H9 (cell line): ENCODE data around the gene NF1. TPM values are rescaled to one million over a fixed set of nuclear protein-coding genes. Genes with fewer than 3 reads are reported as not detected.

Experiments used
- DNase-seq: peaks from one replicate; pipeline ENCODE4 v3.0.0-alpha.2; 2017
- H2AFZ ChIP-seq: one replicate; pipeline ENCODE4 v1.6.1; 2013; ENCODE audit warnings: mild to moderate bottlenecking, low read length, control low read depth, moderate library complexity
- H2AK5ac ChIP-seq: 2 replicates; pipeline ENCODE4 v1.6.1; 2013; ENCODE audit warnings: low read length, control low read depth, mixed read lengths; ENCODE audit not compliant: insufficient read length
- H2BK120ac ChIP-seq: one replicate; pipeline ENCODE4 v1.6.1; 2013; ENCODE audit warnings: low read depth, mild to moderate bottlenecking, low read length, control low read depth, inconsistent platforms; ENCODE audit not compliant: poor library complexity, severe bottlenecking
- H2BK12ac ChIP-seq: 2 replicates; pipeline ENCODE4 v1.6.1; 2013; ENCODE audit warnings: low read length, control low read depth, mixed read lengths, low read depth; ENCODE audit not compliant: insufficient read length
- H2BK15ac ChIP-seq: 2 replicates; pipeline ENCODE4 v1.6.1; 2013; ENCODE audit warnings: low read depth, low read length, control low read depth
- H2BK20ac ChIP-seq: one replicate; pipeline ENCODE4 v1.6.1; 2013; ENCODE audit warnings: low read depth, mild to moderate bottlenecking, low read length, control low read depth, inconsistent platforms; ENCODE audit not compliant: poor library complexity, severe bottlenecking
- H2BK5ac ChIP-seq: 2 replicates; pipeline ENCODE4 v1.6.1; 2013; ENCODE audit warnings: low read length, control low read depth, mixed read lengths; ENCODE audit not compliant: insufficient read length
- H3K14ac ChIP-seq: 2 replicates; pipeline ENCODE4 v1.6.1; 2013; ENCODE audit warnings: low read length, control low read depth; ENCODE audit not compliant: insufficient read depth
- H3K18ac ChIP-seq: 2 replicates; pipeline ENCODE4 v1.6.1; 2013; ENCODE audit warnings: low read depth, mild to moderate bottlenecking, mixed read lengths, low read length, control low read depth; ENCODE audit not compliant: insufficient read length
- H3K23ac ChIP-seq: 2 replicates; pipeline ENCODE4 v1.6.1; 2013; ENCODE audit warnings: low read length, control low read depth, mixed read lengths, low read depth; ENCODE audit not compliant: insufficient read length
- H3K23me2 ChIP-seq: 2 replicates; pipeline ENCODE4 v1.6.1; 2013; ENCODE audit warnings: low read depth, mild to moderate bottlenecking, mixed read lengths, low read length, control low read depth; ENCODE audit not compliant: insufficient read length, poor library complexity, severe bottlenecking
- H3K27ac ChIP-seq: 2 replicates; pipeline ENCODE4 v1.5.1; 2013; ENCODE audit warnings: low read length, control low read depth, mixed read lengths, low read depth; ENCODE audit not compliant: insufficient read length
- H3K27me3 ChIP-seq: 2 replicates; pipeline ENCODE4 v1.6.1; 2013; ENCODE audit warnings: low read length, control low read depth, inconsistent platforms; ENCODE audit not compliant: insufficient read depth
- H3K4ac ChIP-seq: 2 replicates; pipeline ENCODE4 v1.6.1; 2013; ENCODE audit warnings: low read depth, mild to moderate bottlenecking, control low read depth, inconsistent platforms, low read length, moderate library complexity
- H3K4me1 ChIP-seq: 2 replicates; pipeline ENCODE4 v1.6.1; 2013; ENCODE audit warnings: low read length, control low read depth, inconsistent platforms; ENCODE audit not compliant: insufficient read depth
- H3K4me2 ChIP-seq: 2 replicates; pipeline ENCODE4 v1.6.1; 2013; ENCODE audit warnings: low read length, control low read depth, mixed read lengths; ENCODE audit not compliant: insufficient read length, insufficient read depth
- H3K56ac ChIP-seq: 2 replicates; pipeline ENCODE4 v1.6.1; 2013; ENCODE audit warnings: low read depth, mild to moderate bottlenecking, mixed read lengths, low read length, control low read depth; ENCODE audit not compliant: insufficient read length
- H3K79me1 ChIP-seq: 2 replicates; pipeline ENCODE4 v1.6.1; 2013; ENCODE audit warnings: low read depth, mild to moderate bottlenecking, moderate library complexity, low read length, control low read depth, inconsistent platforms; ENCODE audit not compliant: insufficient read depth, poor library complexity, severe bottlenecking
- H3K79me2 ChIP-seq: 2 replicates; pipeline ENCODE4 v1.6.1; 2013; ENCODE audit warnings: low read length, control low read depth, inconsistent platforms; ENCODE audit not compliant: insufficient read depth
- H3K9ac ChIP-seq: 2 replicates; pipeline ENCODE4 v1.6.1; 2013; ENCODE audit warnings: low read length, control low read depth, mixed read lengths; ENCODE audit not compliant: insufficient read length; ENCODE audit errors: extremely low read depth
- H3K9me3 ChIP-seq: one replicate; pipeline ENCODE4 v1.6.1; 2013; ENCODE audit warnings: low read depth, low read length, inconsistent platforms; ENCODE audit not compliant: control insufficient read depth
- H3T11ph ChIP-seq: one replicate; pipeline ENCODE4 v1.6.1; 2013; ENCODE audit warnings: mild to moderate bottlenecking, low read length, control low read depth, inconsistent platforms
- H4K20me1 ChIP-seq: one replicate; pipeline ENCODE4 v1.6.1; 2013; ENCODE audit not compliant: control insufficient read depth, insufficient read length, insufficient read depth
- H4K5ac ChIP-seq: 2 replicates; pipeline ENCODE4 v1.6.1; 2013; ENCODE audit warnings: low read depth, mild to moderate bottlenecking, mixed read lengths, low read length, control low read depth; ENCODE audit not compliant: insufficient read length
- H4K8ac ChIP-seq: replicated peaks from 2 replicates; pipeline ENCODE4 v1.6.1; 2013; ENCODE audit warnings: low read length, control low read depth, mixed read lengths, low read depth; ENCODE audit not compliant: insufficient read length
- H4K91ac ChIP-seq: 2 replicates; pipeline ENCODE4 v1.6.1; 2013; ENCODE audit warnings: low read depth, mild to moderate bottlenecking, moderate library complexity, mixed read lengths, low read length, control low read depth; ENCODE audit not compliant: insufficient read length
- H3K27ac Mint-ChIP-seq, 3 experiments: 2 replicates in 2 of 3; 3 replicates in 1 of 3; pipeline ENCODE4 v1.8.0; 2020 to 2021; ENCODE audit warnings: mixed read lengths in 3 of 3, mild to moderate bottlenecking in 1 of 3, moderate library complexity in 1 of 3
- H3K27me3 Mint-ChIP-seq: 2 replicates; pipeline ENCODE4 v1.8.0; 2021; ENCODE audit warnings: low read depth, mild to moderate bottlenecking, moderate library complexity, mixed read lengths
- H3K36me3 Mint-ChIP-seq, 3 experiments: 2 replicates in 2 of 3; 3 replicates in 1 of 3; pipeline ENCODE4 v1.8.0; 2020 to 2021; ENCODE audit warnings: low read depth in 3 of 3, mixed read lengths in 3 of 3; ENCODE audit not compliant: insufficient read depth in 1 of 3
- H3K4me1 Mint-ChIP-seq, 2 experiments: 2 replicates each; pipeline ENCODE4 v1.8.0; 2020; ENCODE audit warnings: mixed read lengths in 2 of 2
- H3K4me3 Mint-ChIP-seq, 2 experiments: 2 replicates in 1 of 2; 3 replicates in 1 of 2; pipeline ENCODE4 v1.8.0; 2020 to 2021; ENCODE audit warnings: mild to moderate bottlenecking in 2 of 2, mixed read lengths in 2 of 2, moderate library complexity in 1 of 2
- H3K9me3 Mint-ChIP-seq, 2 experiments: 2 replicates in 1 of 2; 3 replicates in 1 of 2; pipeline ENCODE4 v1.8.0; 2020; ENCODE audit warnings: mild to moderate bottlenecking in 2 of 2, mixed read lengths in 2 of 2, moderate library complexity in 1 of 2
- CTCF ChIP-seq: fragments of 200-600 bp; sonication (generic); conservative IDR thresholded peaks from 3 replicates; pipeline ENCODE4 v1.8.0; 2021; ENCODE audit warnings: antibody characterized with exemption, mild to moderate bottlenecking
- WGBS: extraction: QIAGEN DNeasy Blood & Tissue Kit; methylation state at CpG from one replicate; pipeline ENCODE4 v1.1.7; 2013; ENCODE audit warnings: missing lambda C conversion rate, low lambda C conversion rate, mixed read lengths; ENCODE audit not compliant: insufficient read length; ENCODE audit errors: extremely low coverage; 5-methylcytosine and 5-hydroxymethylcytosine counted together
- total RNA-seq: library from RNA; stranded (reverse); gene quantifications from 2 replicates; pipeline ENCODE4 v1.2.1, GENCODE V29; 2021

The NF1 gene
- total RNA-seq, 1 experiment from 2014 or later: 38.1 TPM

GRCh38 chr17:31144428-31144827 is 49.7 kb downstream of the NF1 start:
- Histone ChIP-seq H3K23me2 (no peaks in the 10 kb centered on the region), H3K9me3 (no peaks in the 10 kb centered on the region), H3K4ac (no peak overlapping the region), H3K23ac (no peak overlapping the region), H4K8ac (no peak overlapping the region), H3K27ac (no peak overlapping the region), H2BK20ac (no peak overlapping the region), H4K20me1 (no peaks in the 10 kb centered on the region), H2BK15ac (no peak overlapping the region), H4K91ac (no peak overlapping the region), H3K18ac (no peak overlapping the region), H3K9ac (no peak overlapping the region), H2BK120ac (no peak overlapping the region), H3K56ac (no peak overlapping the region), H3K4me2 (no peak overlapping the region), H3K79me1 (no peaks in the 10 kb centered on the region), H3K79me2 (peaks cover 1% of the 10 kb centered on the region; the same call in 1 of the 2 replicates), H4K5ac (no peak overlapping the region), H2AK5ac (no peak overlapping the region), H2AFZ (no peak overlapping the region), H3K14ac (no peak overlapping the region), H3T11ph (no peak overlapping the region), H2BK5ac (no peak overlapping the region), H2BK12ac (no peak overlapping the region), H3K4me1 (peaks cover 5% of the 10 kb centered on the region; the same call in 1 of the 2 replicates), H3K27me3 (no peaks in the 10 kb centered on the region)
- no peak overlapping the region for H3K4me3 Mint-ChIP-seq
- no peaks in the 10 kb centered on the region; the same call in 1 of the 2 replicates for H3K27me3 Mint-ChIP-seq
- no peaks in the 10 kb centered on the region for H3K9me3 Mint-ChIP-seq
- TF ChIP-seq CTCF: no peak
- no CpG with 5 or more reads among the region's 3 CpGs for WGBS
- peak overlapping the region in 2 of 3 experiments; percentile 83 to 92; a peak in 4 of 7 replicates for H3K27ac Mint-ChIP-seq
- H3K4me1 Mint-ChIP-seq: peaks cover 21 to 32% of the 10 kb centered on the region in 2 experiments
- peak; percentile 51 for DNase-seq
- peaks cover 9 to 17% (median 14%) of the 10 kb centered on the region in 3 experiments for H3K36me3 Mint-ChIP-seq
